Measurements from ENCODE around the gene ANKDD1B. TPM values are rescaled to one million over a fixed set of nuclear protein-coding genes. Genes with fewer than 3 reads are reported as not detected.
"Not testable (repeated sequence)": the region's sequence is repeated elsewhere in the genome, so short reads cannot be mapped to it uniquely, and the experiment has no call there.

The ANKDD1B gene
- total RNA-seq, 2 experiments from 2014 or later, result 0.21 TPM; not detected in 1

DNA sequence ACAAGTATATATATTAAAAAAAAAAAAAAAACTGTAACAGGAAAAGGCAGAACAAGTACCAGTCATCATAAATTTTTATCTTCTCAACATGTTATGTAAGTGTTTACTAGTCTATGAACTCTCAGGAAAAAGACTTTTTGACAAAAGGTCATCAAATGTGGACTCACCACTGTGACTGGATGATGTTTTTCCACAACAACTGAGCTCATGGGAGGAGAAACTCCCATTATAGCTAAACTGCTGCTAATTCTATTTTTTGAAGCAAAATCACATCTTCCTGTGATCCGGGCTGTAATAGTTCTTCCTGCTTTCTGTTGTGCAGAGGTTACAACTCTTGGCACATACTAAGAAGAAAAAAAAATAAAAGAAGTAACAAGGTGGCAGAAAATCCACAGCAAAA lies 66.4 kb downstream of the ANKDD1B start:
- Mint-ChIP-seq H3K4me3 (no peak overlapping the region), H3K27me3 (no peaks in the 10 kb centered on the region), H3K27ac (peak overlapping the region; percentile 48), H3K9me3 (ENCODE audit: low read depth) (no peaks in the 10 kb centered on the region), H3K36me3 (ENCODE audit: low read depth) (peaks cover 18% of the 10 kb centered on the region), H3K4me1 (peaks cover 13% of the 10 kb centered on the region)
- peak; percentile 14 for ATAC-seq
- ChIA-PET CTCF (interaction anchor here (0.6 to 2.6 kb wide), 4 partner anchors 8 to 24 kb away, joined by 3 to 7 read pairs (median 4); no protein-coding TSS in a partner anchor), POLR2A (interaction anchor here (0.6 kb wide), 1 partner anchor 28 kb away, joined by 3 read pairs; no protein-coding TSS in a partner anchor)
- intact Hi-C loops (cut with DNase I, micrococcal nuclease), result loop anchor here in 1 of 2 experiments (10.0 kb wide), 1 partner anchor 743 kb away; no protein-coding TSS in a partner anchor
- DNase-seq, result no peak

- ATAC-seq (peak; percentile 91), DNase-seq (peak; percentile 27)
- CTCF ChIA-PET, result interaction anchor here (0.6 to 2.6 kb wide), 4 partner anchors 9 to 24 kb away, joined by 3 to 7 read pairs (median 4); no protein-coding TSS in a partner anchor
- Mint-ChIP-seq H3K27ac (peak overlapping the region; percentile 55), H3K36me3 (ENCODE audit: low read depth) (peaks cover 18% of the 10 kb centered on the region), H3K4me1 (peaks cover 13% of the 10 kb centered on the region), H3K4me3 (no peak overlapping the region), H3K9me3 (ENCODE audit: low read depth) (no peaks in the 10 kb centered on the region), H3K27me3 (no peaks in the 10 kb centered on the region)
- POLR2A ChIA-PET, result interaction anchor here (0.6 kb wide), 1 partner anchor 28 kb away, joined by 3 read pairs; no protein-coding TSS in a partner anchor
- intact Hi-C loops (cut with DNase I, micrococcal nuclease), result loop anchor here in 1 of 2 experiments (10.0 kb wide), 1 partner anchor 743 kb away; no protein-coding TSS in a partner anchor
Measured at GRCh38 chr5:75678155-75678554, 66.9 kb downstream of the ANKDD1B start.

DNA sequence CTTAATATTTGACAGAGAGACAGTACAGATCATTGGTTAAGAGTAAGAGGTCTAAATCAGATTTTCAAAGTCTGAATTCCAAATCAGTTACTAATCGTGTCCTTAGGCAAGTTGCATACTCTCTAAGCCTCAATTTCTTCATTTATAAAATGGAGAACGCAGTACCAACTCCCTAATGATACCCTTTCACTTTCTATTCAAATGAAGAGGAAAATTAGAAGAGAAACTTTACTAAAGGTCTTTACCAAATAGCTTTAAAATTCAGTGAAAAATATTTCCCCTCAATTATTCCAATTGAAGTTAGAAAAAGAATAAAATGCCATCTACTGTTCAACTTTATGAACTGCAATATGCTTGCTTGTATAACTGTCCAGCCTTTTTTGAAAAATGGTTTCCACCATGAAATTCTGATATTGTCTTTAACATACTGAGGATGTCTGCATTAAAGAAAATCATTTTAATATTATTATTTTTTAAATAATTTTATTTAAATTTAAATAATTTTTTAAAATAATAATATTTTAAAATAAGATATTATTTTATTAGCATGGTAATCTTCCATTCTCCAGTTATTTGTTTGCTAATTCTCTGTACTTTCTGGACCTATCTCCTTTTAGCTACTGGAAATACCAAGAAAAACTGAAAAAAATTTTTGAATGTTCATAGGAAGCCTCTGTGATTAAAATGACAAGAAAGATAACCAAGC lies 70.0 kb downstream of the ANKDD1B start:
- ATAC-seq (peak; percentile 45), DNase-seq (no peak)
- POLR2A ChIA-PET, result no interaction called here
- CTCF ChIA-PET, result interaction anchor here (0.6 to 4.3 kb wide), 16 partner anchors 9 to 1004 kb away, joined by 3 to 20 read pairs (median 4); partner anchors contain the start of genes ANKRD31, HMGCR and POLK
- no peaks in the 10 kb centered on the region for H3K27me3 Mint-ChIP-seq
- no peaks in the 10 kb centered on the region for H3K9me3 Mint-ChIP-seq (ENCODE audit: low read depth)
- no peak overlapping the region for H3K27ac Mint-ChIP-seq
- intact Hi-C loops (cut with DNase I, micrococcal nuclease), result loop anchor here (1.0 to 5.0 kb wide), 6 partner anchors 170 to 629 kb away; partner anchors contain the start of genes ANKRD31 (in 2 of the 2), GCNT4 (in 2 of the 2), CERT1 (in 1 of the 2) and HMGCR (in 1 of the 2)
- peaks cover 13% of the 10 kb centered on the region for H3K4me1 Mint-ChIP-seq
- H3K36me3 Mint-ChIP-seq (ENCODE audit: low read depth), result peaks cover 11% of the 10 kb centered on the region
- H3K4me3 Mint-ChIP-seq, result no peak overlapping the region

DNA sequence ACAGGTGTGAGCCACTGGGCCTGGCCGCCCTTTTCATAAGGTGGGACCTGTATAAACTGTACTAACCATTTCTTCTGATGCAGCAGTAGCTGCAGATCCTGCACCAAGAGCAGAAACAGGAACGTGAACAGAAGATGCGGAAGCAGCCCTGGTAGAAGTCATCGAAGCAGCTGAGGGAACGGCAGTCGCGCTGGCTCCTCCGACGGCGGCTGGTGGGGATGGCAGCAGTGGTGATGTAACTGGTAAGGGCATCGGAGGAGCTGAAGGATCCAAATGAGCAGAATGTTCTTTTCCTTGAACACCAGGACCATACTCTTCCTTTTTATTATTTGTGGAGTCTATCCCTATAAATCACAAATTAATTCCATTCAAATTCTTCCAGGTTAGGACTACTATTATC lies 73.9 kb downstream of the ANKDD1B start:
- Mint-ChIP-seq H3K4me1 (no peaks in the 10 kb centered on the region), H3K4me3 (no peak overlapping the region), H3K27me3 (no peaks in the 10 kb centered on the region), H3K9me3 (ENCODE audit: low read depth) (no peaks in the 10 kb centered on the region), H3K36me3 (ENCODE audit: low read depth) (peaks cover 14% of the 10 kb centered on the region), H3K27ac (no peak overlapping the region)
- POLR2A ChIA-PET, result no interaction called here
- no peak for DNase-seq
- intact Hi-C loops (cut with DNase I, micrococcal nuclease), result no loop called here
- ATAC-seq, result no peak
- CTCF ChIA-PET, result no interaction called here

DNA sequence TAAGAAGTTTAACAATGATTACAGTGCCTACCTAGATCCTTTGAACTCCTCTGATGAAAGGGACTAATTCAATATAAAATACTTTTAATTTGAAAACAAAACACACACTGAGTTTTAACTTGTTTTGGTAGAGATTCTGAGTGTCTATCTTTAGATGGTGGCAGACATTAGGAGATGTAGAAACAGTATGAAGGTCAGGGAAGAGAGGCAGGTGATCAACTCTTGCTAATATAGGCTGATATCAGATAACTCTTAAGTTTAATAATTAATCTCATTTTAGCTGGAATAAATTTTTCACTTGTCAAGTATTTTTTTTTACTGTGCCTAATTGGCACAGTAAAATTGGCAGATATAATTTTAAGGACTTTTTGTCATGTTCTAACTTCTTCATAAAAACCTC lies 75.2 kb downstream of the ANKDD1B start:
- Mint-ChIP-seq H3K4me1 (no peaks in the 10 kb centered on the region), H3K27ac (no peak overlapping the region), H3K27me3 (no peaks in the 10 kb centered on the region), H3K9me3 (ENCODE audit: low read depth) (no peaks in the 10 kb centered on the region), H3K36me3 (ENCODE audit: low read depth) (peaks cover 14% of the 10 kb centered on the region), H3K4me3 (no peak overlapping the region)
- ATAC-seq, result no peak
- ChIA-PET CTCF (interaction anchor here (0.5 to 1.6 kb wide), 2 partner anchors 12 to 481 kb away, joined by 3 to 4 read pairs; no protein-coding TSS in a partner anchor), POLR2A (no interaction called here)
- intact Hi-C loops (cut with DNase I, micrococcal nuclease), result no loop called here
- no peak for DNase-seq

DNA sequence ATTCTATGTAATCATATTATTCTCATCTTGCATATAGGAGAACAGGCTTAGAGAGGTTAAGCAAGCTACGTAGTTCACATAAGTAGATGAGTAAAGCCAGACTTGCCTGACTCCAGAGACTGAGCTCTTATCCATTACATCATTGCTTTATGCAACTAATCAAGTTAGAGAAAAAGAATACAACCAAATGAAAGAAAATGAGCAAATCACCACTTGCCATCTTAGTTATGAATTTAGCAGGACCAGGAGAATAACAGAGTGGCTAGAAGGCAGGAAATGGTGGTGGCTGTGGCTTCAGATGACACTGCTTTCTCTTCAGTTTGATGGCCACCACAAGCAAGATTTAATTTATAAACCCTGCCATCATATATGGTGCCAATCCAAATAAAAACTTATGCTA lies 79.4 kb downstream of the ANKDD1B start:
- DNase-seq (no peak), ATAC-seq (no peak)
- H3K4me1 Mint-ChIP-seq, result no peaks in the 10 kb centered on the region
- peaks cover 23% of the 10 kb centered on the region for H3K36me3 Mint-ChIP-seq (ENCODE audit: low read depth)
- H3K27me3 Mint-ChIP-seq, result no peaks in the 10 kb centered on the region
- ChIA-PET CTCF (no interaction called here), POLR2A (interaction anchor here (0.6 kb wide), 1 partner anchor 33 kb away, joined by 3 read pairs; no protein-coding TSS in a partner anchor)
- no peaks in the 10 kb centered on the region for H3K9me3 Mint-ChIP-seq (ENCODE audit: low read depth)
- intact Hi-C loops (cut with DNase I, micrococcal nuclease), result no loop called here
- no peak overlapping the region for H3K4me3 Mint-ChIP-seq
- no peak overlapping the region for H3K27ac Mint-ChIP-seq

GRCh38 chr5:75694781-75695180 lies 83.5 kb downstream of the ANKDD1B start:
- Mint-ChIP-seq H3K27me3 (no peaks in the 10 kb centered on the region), H3K4me3 (no peak overlapping the region), H3K9me3 (ENCODE audit: low read depth) (peaks cover 3% of the 10 kb centered on the region), H3K27ac (no peak overlapping the region), H3K4me1 (peaks cover 4% of the 10 kb centered on the region), H3K36me3 (ENCODE audit: low read depth) (peaks cover 31% of the 10 kb centered on the region)
- POLR2A ChIA-PET, result no interaction called here
- ATAC-seq (no peak), DNase-seq (no peak)
- intact Hi-C loops (cut with DNase I, micrococcal nuclease), result no loop called here
- CTCF ChIA-PET, result no interaction called here

DNA sequence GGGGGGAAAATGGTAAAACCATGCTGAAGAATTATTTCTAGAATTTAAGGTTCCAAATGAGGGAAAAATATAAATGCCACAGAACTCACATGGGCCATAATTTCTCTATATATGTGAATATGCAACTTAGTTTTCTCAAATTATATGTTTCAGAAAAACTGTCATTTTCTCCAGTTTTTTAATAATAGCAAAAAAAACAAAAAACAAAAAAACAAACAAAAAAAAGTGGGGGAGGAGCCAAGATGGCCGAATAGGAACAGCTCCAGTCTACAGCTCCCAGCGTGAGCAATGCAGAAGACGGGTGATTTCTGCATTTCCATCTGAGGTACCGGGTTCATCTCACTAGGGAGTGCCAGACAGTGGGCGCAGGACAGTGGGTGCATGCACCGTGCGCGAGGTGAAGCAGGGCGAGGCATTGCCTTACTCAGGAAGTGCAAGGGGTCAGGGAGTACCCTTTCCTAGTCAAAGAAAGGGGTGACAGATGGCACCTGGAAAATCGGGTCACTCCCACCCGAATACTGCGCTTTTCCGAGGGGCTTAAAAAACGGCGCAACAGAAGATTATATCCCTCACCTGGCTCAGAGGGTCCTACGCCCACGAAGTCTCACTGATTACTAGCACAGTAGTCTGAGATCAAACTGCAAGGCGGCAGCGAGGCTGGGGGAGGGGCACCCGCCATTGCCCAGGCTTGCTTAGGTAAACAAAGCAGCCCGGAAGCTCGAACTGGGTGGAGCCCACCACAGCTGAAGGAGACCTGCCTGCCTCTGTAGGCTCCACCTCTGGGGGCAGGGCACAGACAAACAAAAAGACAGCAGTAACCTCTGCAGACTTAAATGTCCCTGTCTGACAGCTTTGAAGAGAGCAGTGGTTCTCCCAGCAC lies 84.5 kb downstream of the ANKDD1B start:
- intact Hi-C loops (cut with DNase I, micrococcal nuclease); POLR2A ChIA-PET: not testable (repeated sequence)
- peaks cover 34% of the 10 kb centered on the region for H3K36me3 Mint-ChIP-seq (ENCODE audit: low read depth)

GRCh38 chr5:75701856-75702255 lies 90.6 kb downstream of the ANKDD1B start:
- Mint-ChIP-seq H3K9me3 (ENCODE audit: low read depth) (peaks cover 3% of the 10 kb centered on the region), H3K27ac (no peak overlapping the region), H3K4me1 (peaks cover 9% of the 10 kb centered on the region), H3K36me3 (ENCODE audit: low read depth) (peaks cover 41% of the 10 kb centered on the region), H3K27me3 (no peaks in the 10 kb centered on the region), H3K4me3 (no peak overlapping the region)
- DNase-seq (no peak), ATAC-seq (no peak)
- ChIA-PET POLR2A (no interaction called here), CTCF (interaction anchor here (0.6 kb wide), 1 partner anchor 24 kb away, joined by 3 read pairs; no protein-coding TSS in a partner anchor)
- intact Hi-C loops (cut with DNase I, micrococcal nuclease), result no loop called here

More for the DNA sequence above, 84.5 kb downstream of the ANKDD1B start:
- CTCF ChIA-PET; H3K4me3 Mint-ChIP-seq; H3K27ac Mint-ChIP-seq; H3K27me3 Mint-ChIP-seq; H3K9me3 Mint-ChIP-seq (ENCODE audit: low read depth); DNase-seq; ATAC-seq; H3K4me1 Mint-ChIP-seq: not testable (repeated sequence)

- peaks cover 28% of the 10 kb centered on the region for H3K36me3 Mint-ChIP-seq (ENCODE audit: low read depth)
- H3K4me1 Mint-ChIP-seq, result peaks cover 8% of the 10 kb centered on the region
- POLR2A ChIA-PET, result interaction anchor here (0.6 kb wide), 1 partner anchor 28 kb away, joined by 3 read pairs; no protein-coding TSS in a partner anchor
- H3K27ac Mint-ChIP-seq, result no peak overlapping the region
- CTCF ChIA-PET, result no interaction called here
- ATAC-seq, result no peak
- intact Hi-C loops (cut with DNase I, micrococcal nuclease), result no loop called here
- H3K27me3 Mint-ChIP-seq, result no peaks in the 10 kb centered on the region
- H3K4me3 Mint-ChIP-seq, result no peak overlapping the region
- no peaks in the 10 kb centered on the region for H3K9me3 Mint-ChIP-seq (ENCODE audit: low read depth)
- no peak for DNase-seq
Measured at GRCh38 chr5:75706016-75706415, 94.8 kb downstream of the ANKDD1B start.

DNA sequence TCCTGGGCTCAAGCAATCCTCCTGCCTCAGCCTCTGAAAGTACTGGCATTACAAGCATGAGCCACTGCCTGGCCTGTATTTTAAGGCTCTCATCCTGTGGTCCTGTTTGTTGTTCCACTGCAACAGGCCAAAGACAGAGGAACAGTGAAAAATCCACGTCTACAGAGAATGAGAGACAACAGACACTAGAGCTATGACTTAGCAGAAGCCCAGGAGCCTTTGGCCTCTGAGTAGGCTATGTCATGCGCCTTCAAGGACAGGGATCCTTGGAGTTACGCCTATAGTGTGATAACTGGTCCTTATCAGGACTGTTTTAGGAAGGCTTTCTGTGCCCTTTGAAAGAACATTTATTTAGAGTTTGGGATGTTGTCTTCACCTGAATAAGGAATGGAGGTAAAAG lies 95.5 kb downstream of the ANKDD1B start:
- ATAC-seq, result no peak

More for the DNA sequence above, 95.5 kb downstream of the ANKDD1B start:
- POLR2A ChIA-PET, result no interaction called here
- CTCF ChIA-PET, result interaction anchor here (1.0 kb wide), 2 partner anchors 15 to 449 kb away, joined by 3 read pairs; no protein-coding TSS in a partner anchor
- H3K4me1 Mint-ChIP-seq, result peaks cover 11% of the 10 kb centered on the region
- no peak overlapping the region for H3K4me3 Mint-ChIP-seq
- no peak for DNase-seq
- H3K36me3 Mint-ChIP-seq (ENCODE audit: low read depth), result peaks cover 27% of the 10 kb centered on the region
- intact Hi-C loops (cut with DNase I, micrococcal nuclease), result no loop called here
- no peaks in the 10 kb centered on the region for H3K27me3 Mint-ChIP-seq
- H3K27ac Mint-ChIP-seq, result no peak overlapping the region
- H3K9me3 Mint-ChIP-seq (ENCODE audit: low read depth), result no peaks in the 10 kb centered on the region
